ENCODE data around the gene RGMA.
"Not testable (repeated sequence)": the region's sequence is repeated elsewhere in the genome, so short reads cannot be mapped to it uniquely, and the experiment has no call there.

The RGMA gene

DNA sequence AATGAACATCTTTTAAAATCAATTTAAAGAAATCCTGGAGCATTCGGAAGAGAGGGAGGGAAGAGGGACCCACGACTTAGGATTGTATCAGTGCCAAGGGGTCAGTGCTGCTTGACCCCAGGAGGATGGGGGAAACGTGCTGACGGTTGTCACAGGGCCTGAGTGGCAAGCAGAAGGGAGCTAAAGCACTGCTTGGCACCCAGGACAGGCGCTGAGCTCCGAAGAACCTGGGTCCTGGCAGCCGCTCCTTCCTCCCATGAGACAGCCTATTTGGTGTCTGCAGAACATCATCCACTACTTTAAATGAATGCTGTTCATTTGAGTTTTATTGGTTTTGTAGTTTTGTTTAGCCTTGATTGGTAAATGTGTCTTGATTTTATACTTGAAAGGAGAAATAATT lies 54.5 kb downstream of the RGMA start:
- DNase-seq (ENCODE audit: low read depth) = no peak

DNA sequence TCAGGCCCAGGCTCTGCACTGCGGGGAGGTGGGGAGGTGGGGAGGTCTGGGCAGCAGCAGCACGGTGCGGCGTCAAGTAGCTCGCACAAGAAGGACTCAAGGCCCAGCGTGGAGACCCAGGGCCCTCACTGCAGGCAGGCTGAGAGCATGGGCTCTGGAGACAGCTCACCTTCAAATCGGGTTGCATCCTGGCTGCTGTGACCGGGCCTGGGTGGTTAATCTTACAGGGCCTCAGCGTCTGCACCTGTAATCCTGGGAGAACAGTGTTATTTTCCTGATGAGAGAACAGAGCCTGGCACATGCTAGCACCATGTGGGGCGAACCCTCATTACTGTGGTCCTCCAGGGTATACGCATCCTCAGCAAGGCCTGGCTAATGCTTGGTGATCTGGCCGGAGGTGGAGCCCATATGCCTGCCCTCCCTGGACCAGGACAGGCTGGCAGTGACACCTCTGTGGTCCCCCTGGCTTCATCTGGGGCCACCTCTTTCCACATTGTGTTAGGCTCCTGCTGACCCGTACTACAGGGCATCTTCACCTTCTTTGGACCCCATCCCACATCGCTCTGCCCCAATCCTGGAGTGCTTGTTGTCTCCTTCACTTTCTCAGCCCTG lies 55.5 kb downstream of the RGMA start:
- no peak for DNase-seq (ENCODE audit: low read depth)

DNA sequence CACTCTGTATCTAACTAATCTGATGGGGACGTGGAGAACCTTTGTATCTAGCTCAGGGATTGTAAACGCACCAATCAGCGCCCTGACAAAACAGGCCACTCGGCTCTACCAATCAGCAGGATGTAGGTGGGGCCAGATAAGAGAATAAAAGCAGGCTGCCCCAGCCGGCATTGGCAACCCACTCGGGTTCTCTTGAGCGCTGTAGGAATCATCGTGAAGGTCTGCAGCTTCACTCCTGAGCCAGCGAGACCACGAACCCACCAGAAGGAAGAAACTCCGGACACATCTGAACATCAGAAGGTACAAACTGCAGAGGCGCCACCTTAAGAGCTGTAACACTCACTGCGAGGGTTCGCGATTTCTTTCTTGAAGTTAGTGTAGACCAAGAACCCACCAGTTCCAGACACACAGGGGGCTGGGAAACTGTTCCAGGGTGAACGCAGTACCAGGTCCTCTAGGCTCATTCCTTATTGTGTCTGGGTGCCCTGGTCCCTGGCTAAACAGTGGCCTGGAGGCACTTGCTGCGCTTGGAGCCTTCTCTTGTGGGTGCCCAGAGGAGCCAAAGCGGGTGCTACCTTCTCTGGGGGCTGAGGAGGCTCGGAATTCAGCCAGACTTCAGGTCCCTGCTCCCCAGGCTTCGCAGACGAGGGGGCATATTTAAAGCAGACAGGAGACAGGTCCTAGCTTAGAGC lies 56.4 kb downstream of the RGMA start:
- not testable (repeated sequence) for DNase-seq (ENCODE audit: low read depth)

DNA sequence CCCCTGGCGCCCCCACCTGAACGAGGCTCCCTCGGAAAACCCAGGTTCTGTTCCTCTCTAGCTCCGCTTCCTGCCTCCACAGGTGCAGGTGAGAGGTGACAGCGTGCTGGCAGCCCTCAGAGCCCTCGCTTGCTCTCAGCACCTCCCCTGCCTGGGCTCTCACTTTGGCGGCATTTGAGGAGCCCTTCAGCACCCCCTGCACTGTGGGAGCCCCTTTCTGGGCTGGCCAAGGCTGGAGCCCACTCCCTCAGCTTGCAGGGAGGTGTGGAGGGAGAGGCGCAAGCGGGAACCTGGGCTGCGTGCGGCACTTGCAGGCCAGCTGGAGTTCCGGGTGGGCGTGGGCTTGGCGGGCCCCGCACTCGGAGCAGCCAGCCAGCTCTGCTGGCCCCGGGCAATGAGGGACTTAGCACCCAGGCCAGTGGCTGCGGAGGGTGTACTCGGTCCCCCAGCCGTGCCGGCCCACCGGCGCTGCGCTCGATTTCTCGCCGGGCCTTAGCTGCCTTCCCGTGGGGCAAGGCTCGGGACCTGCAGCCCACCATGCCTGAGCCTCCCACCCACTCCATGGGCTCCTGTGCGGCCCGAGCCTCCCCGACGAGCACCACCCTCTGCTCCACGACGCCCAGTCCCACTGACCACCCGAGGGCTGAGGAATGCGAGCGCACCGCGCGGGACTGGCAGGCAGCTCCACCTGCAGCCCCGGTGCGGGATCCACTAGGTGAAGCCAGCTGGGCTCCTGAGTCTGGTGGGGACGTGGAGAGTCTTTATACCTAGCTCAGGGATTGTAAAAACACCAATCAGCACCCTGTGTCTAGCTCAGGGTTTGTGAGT lies 57.2 kb downstream of the RGMA start:
- DNase-seq (ENCODE audit: low read depth) = not testable (repeated sequence)

DNA sequence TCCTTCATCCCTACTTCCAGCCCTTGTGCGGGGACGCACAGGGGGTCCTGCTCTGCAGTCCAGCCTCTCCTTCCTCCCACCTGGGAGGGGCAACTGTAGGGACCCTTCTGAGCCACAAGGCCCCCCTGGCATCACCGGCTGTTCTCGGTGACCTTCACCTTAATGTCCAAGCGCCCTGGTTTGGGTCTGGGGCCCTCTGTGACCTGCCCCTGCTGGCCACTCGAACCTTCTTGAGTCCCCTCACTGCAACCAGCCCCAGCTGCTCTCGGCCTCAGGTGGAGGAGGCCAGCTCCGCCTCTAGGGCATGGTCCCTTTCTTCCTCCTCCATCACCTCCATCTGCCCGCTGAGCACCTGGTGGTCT lies 57.9 kb downstream of the RGMA start:
- DNase-seq (ENCODE audit: low read depth) = no peak

DNA sequence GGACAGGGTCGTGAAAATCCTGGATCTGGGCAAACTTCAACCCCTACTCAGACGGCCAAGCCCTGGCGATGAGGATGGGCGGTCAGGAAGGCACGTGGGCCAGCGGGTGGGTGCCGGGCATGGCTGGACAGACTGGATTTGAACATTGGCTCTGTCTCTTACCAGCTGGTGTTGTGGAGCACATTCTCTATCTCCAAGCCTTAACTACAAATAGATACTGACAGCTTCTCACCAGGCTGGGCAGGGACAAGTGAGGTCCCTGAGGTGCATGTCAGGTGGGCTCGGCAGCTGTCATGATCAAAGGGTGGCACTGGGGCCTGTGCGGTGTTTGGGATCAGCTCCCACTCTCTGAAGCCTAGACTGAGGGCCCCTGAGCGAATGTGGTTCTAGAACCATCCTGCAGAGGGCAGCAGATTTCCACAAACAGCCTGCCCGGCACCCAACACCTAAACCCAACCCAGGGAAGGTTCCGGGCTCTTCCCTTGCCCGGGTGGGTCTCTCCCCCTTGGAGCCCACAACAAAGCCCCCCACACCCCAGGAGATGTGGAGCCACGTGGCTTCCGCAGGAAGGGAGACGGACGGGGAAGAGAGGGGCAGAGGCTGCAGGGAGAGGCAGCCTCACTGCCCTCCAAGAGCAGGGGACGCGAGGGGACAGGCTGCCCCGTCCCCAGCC lies 58.4 kb downstream of the RGMA start:
- peak; percentile 50 for DNase-seq (ENCODE audit: low read depth)

DNA sequence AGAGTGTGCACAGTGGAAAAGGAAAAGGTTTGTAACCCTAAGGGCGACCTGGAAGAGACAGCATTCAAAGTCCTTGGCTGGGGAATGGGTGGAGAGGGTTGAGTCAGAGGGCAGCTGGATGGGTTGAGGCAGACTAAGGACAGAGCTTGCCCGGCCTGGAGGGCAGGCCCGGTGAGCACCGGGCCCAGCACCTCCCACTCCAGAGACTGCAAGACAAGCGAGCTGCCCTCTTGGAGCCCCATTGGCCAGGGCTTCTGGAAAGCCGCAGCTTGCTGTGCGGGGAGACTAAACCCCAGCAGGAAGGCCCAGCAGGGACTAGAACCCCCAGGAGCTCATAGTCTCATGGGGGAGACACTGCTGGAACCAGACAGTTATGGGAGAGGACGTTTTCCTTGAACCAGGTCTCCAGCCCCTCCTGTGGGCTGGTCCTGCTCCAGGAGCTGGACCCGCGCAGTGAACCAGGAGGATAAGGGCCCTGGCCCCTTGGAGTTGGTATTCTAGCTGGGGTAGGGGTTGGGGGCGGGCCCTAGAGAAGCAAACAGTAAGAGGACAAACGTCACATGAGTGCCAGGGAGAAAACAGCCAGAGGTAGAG lies 59.1 kb downstream of the RGMA start:
- no peak for DNase-seq (ENCODE audit: low read depth)

DNA sequence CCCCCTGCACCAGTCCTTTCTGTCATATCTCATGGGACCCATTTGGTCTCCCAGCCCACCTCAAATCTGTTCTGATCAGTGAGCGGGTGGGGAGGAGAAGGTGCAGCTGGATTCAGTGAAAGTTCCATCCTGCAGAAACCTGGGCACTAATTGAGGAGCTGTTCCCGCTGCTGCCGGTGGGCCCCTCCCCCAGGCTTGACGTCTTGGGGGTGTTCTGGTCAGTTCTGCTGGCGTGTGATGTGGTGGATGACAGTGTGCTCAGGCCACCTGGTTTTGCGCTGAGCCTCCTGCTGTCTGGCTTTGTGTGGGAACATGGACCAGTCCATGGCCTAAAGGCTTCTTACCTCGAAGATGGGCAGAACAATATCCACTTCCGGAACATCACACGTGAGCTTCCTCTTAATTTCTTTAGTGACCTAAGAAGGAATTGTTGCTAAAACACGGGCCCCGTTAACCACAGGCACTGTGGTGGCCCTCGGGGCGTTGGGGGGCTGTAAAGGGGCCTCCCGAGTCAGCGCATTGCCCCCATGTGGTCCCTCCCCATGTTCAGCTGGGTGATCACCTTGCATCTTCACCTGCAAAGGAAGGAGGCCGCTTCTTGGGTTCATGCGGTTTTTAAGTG lies 59.7 kb downstream of the RGMA start:
- no peak for DNase-seq (ENCODE audit: low read depth)

DNA sequence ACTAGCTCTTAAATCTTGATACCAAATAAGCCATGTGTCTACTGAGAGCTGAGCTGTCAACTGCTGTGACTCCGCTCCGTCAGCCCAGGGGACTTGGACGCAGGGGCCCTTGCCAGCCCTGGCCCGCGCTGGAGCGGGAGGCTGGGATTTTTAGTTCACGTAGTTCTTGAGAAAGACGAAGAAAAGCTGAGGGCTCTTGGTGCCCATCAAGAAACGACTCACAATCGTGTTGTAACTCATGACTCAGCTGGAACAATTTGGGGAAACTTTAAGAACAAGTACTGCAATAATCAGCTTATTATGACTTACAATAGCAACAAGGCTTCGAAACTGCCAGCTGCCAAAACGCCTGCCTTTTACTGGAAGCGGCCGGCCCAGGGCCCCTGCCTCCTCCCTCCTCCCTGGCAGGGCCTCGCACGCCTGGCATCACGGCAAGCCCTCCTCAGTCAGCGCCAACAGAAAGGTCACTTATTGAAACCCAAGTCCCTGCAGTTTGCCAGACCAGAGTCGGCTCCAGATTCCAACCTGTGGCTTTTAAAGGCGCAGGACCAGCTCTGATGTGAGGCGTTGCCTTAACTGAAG lies 60.3 kb downstream of the RGMA start:
- DNase-seq (ENCODE audit: low read depth) = no peak

DNA sequence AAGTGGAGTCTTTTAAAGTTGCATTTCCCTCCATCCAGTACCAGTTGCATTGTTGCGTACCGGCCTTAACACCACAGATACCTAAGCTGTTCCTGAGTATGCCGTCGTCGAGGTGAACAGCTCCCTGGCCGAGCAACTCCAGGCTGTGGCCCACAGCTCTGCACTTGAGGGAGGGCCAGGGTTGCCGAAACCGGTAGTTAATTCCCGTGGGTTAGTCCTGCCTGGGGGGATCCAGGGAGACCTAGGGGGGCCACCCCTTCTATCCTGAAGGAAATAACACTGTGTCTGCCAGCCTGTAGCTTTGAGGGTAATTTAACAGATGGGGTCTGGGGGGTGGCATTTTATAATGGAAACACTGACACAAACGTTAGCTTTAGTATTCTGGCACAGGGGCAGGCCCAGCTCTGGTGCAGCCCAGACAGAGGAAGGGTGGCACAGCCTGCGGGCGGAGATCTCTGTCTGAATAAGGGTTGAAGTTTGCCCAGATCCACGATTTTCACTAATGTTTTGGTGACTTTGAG lies 60.8 kb downstream of the RGMA start:
- DNase-seq (ENCODE audit: low read depth) = no peak

DNA sequence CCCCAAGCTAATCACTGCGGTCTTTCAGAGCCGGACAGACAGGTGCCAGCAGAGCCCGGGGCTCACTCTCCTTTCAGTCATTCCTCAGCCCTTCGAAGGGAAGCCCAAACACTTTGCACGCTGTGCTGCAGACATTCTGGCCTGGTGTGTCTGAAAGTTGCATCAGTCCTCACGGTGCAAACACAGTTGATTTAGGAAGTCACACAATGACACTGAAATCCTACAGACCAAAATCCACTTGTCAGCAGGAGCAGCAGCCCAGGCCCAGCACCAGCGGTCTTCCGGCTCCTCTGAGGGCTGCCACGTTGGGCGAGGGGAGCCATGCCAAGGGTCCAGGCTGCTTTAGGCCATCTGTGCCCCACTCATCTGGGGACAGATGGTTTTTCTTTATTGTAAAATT lies 61.6 kb downstream of the RGMA start:
- DNase-seq (ENCODE audit: low read depth) = no peak

DNA sequence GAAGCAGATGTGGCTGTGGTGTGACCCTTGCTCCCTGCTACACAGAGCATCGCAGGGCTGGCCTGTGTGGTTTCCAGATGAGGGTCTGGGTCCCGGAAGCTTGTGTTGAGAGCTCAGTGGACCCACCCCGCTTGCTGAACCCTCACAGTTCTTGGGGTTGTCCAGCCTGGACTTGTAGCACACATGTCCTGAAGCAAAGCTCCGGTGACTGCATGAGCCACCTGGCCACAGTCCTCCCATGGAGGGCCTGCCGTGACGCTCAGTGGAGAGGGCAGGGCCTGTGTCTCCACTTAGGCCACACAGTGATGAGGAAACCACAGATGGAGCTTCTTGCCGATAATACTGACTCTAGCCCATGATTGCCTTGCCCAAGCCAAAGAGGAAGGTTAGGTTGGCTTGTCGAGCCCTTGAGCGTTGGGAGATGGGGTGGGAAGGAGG lies 62.6 kb downstream of the RGMA start:
- no peak for DNase-seq (ENCODE audit: low read depth)

DNA sequence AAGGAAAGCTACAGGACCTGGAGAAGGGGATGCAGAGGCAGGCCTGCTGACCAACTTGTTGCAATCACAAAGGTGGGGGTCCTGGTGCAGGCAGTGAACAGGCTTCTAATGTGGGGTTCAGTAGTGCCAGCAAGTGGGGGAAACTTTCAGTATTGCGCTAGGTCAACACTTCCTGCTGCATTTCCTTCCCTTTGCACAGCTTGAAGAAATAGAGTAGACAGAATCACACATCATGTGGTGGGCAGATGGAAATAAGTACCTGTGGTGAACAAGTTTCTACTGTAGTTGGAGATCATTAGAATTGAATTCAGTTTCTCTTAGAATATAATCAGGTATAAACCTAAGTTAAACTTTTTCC lies 63.4 kb downstream of the RGMA start:
- DNase-seq (ENCODE audit: low read depth) = no peak

DNA sequence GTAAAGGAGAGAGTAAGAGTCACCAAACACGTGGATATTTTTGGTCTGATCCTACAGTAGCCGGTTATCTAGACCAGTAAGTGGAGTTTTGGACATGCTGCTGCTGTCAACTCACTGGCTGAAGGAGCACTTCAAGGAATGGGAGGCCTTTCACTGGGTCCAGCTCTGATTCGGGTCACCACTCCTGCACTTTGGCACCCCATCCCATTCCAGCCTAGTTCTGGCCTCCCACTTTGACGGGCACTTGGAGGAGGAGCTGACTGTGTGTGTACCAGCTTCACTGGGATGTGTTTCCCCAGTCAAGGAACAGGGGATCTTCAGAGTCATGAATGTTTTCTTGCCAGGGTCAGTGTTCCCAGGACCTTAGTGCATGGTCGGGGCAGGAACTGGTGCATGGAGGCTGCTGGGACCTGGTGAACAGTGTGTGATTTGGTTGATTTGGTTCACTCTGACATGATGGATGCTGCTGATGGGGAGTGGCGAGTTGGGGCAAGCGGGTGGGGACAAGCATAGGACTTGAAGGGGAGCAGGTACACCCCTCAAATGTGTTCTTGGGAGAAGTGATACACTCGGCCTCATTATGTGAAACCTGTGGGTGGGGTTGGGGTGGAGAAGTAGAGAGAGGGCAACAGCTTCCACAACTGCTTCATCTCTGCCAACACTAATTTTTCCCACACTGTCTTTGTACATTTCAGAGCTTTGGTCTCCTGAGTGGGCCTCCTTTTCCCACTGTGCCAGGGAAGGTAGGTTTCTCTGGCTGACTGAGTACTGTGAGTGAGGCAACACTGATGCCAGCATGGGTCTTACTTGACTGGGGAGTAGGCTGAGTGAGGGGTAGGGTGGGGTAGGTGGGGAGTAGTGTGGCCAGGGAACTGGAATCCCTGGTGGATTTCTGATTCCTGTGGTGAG lies 64.0 kb downstream of the RGMA start:
- DNase-seq (ENCODE audit: low read depth) = no peak

DNA sequence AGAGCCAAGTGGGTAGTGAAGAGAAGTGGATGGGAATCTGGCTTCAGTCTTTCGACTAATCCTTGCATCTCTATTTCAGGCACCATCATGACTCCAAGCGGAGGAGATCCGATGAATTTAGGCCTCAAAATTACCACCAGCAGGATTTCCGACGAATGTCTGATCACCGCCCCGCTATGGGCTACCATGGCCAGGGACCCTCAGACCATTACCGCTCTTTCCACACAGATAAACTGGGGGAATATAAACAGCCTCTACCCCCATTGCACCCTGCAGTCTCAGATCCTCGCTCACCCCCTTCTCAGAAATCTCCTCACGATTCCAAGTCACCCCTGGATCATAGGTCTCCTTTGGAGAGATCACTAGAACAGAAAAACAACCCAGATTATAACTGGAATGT lies 64.7 kb downstream of the RGMA start:
- DNase-seq (ENCODE audit: low read depth) = no peak

DNA sequence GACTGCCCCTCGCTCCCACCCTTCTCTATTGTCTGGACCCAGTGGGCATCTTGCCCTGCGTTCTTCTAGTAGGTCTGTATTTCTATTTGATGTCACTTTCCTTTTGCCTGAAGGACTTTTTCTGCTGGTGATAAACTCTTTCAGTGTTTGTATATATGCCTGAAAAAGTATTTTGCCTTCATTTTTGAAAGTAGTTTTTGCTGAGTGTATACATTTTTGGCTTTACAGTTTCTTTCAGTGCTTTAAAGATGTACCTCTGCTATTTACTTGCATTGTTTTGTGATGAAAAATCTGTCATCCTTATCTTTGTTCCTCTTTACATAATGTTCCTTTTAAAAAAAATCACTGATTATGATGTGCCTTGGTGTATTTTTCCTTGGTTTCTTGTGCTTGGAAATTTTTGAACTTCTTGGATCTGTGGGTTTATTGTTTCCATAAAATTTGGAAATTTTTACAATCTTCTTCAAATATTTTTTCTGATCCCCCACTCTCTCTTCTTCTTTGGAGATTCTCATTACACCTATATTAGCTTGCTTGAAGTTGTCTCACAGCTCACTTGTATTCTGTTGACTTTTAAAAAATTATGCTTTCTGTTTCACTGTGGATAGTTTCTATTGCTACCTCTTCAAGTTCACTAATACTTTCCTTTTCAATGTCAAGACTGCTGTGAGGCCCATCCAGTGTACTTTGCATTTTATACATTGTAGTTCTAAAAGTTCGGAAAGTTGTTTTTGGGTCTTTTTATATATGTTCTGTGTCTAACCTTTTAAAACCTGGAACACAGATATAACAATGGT lies 67.8 kb downstream of the RGMA start:
- no peak for DNase-seq (ENCODE audit: low read depth)

DNA sequence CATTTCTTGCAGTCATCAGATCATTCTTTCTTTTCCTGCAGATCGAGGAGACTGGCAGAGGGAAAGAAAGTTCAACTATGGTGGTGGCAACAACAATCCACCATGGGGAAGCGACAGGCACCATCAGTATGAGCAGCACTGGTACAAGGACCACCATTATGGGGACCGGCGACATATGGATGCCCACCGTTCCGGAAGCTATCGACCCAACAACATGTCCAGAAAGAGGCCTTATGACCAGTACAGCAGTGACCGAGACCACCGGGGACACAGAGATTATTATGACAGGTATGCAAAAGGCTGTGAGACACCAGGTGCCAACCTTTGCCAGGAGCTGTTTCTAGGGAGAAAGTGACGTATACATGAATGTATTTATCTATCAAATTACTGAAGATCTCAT lies 69.0 kb downstream of the RGMA start:
- no peak for DNase-seq (ENCODE audit: low read depth)

DNA sequence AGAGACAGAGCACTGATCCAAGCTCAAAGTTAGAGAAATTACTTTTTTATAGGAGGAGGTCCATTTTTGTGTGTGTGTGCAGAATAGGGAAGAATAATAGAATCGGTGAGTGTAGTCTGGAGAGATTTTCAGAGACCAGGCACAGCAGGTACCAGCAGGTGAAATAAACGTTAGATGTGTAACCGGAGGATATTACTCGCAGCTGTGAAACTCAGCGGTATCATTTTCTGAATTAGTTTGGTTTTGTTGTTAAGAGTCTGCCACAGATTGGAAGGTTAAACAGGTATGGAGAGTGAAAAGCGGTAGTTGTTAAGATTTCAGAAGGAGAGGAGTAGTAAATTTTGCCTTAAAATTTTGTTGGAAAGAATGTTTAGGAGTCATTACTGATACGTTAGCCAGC lies 69.9 kb downstream of the RGMA start:
- DNase-seq (ENCODE audit: low read depth) = no peak

DNA sequence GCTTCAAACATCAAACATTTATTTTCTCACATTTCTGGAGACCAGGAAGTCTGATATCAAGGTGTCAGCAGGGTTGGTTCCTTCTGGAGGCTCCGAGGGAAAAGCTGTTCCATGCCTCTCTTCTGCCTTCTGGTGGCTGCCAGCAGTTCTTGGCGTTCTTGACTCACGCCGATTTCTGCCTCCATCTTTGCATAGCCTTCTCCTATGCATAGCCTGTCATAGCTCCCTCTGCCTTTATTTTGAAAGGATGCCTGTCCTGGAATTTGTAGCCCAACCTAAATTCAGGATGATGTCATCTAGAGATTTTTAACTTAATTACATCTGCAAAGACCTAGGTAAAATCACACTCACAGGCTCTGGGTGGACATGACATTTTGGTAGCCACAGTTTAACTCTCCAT lies 70.4 kb downstream of the RGMA start:
- DNase-seq (ENCODE audit: low read depth) = no peak

Measured in T follicular helper cell (primary cell).